GM23338 (cell line): Measurements from ENCODE around the gene CACUL1. TPM values are rescaled to one million over a fixed set of nuclear protein-coding genes. Genes with fewer than 3 reads are reported as not detected.
"Not testable (repeated sequence)": the region's sequence is repeated elsewhere in the genome, so short reads cannot be mapped to it uniquely, and the experiment has no call there.

ENCODE experiments used
- ATAC-seq: fragments of 200-7000 bp; cut with Tn5 transposase; 3 replicates; pipeline ENCODE4 v1.9.1; 2020
- DNase-seq: peaks from one replicate; pipeline ENCODE4 v3.0.0-alpha.2; 2015; ENCODE audit warnings: low spot score
- H2AFZ ChIP-seq: fragments of 200-600 bp; sonication (generic); 2 replicates; pipeline ENCODE4 v1.8.0; 2016; ENCODE audit warnings: antibody characterized with exemption, mild to moderate bottlenecking, moderate library complexity
- H3F3A ChIP-seq: fragments of 200-600 bp; sonication (generic); replicated peaks from 2 replicates; pipeline ENCODE4 v1.8.0; 2017; ENCODE audit warnings: antibody characterized with exemption, mixed run types, low read depth
- H3K27ac ChIP-seq: fragments of 200-600 bp; sonication (generic); 2 replicates; pipeline ENCODE4 v1.6.1; 2016; ENCODE audit warnings: low read depth
- H3K27me3 ChIP-seq: fragments of 200-600 bp; sonication (generic); 2 replicates; pipeline ENCODE4 v1.8.0; 2016; ENCODE audit warnings: mild to moderate bottlenecking, mixed run types, moderate library complexity; ENCODE audit not compliant: insufficient read depth
- H3K36me3 ChIP-seq: fragments of 200-600 bp; sonication (generic); 2 replicates; pipeline ENCODE4 v1.8.0; 2016; ENCODE audit warnings: mild to moderate bottlenecking; ENCODE audit not compliant: insufficient read depth
- H3K4me1 ChIP-seq: fragments of 200-600 bp; sonication (generic); 2 replicates; pipeline ENCODE4 v1.8.0; 2016; ENCODE audit warnings: mild to moderate bottlenecking, moderate library complexity; ENCODE audit not compliant: insufficient read depth
- H3K4me2 ChIP-seq: fragments of 200-600 bp; sonication (generic); 2 replicates; pipeline ENCODE4 v1.7.1; 2017; ENCODE audit warnings: mixed run types
- H3K4me3 ChIP-seq: fragments of 200-600 bp; sonication (generic); 2 replicates; pipeline ENCODE4 v1.6.1; 2016; ENCODE audit warnings: mixed run types
- H3K79me2 ChIP-seq: fragments of 200-600 bp; sonication (generic); replicated peaks from 2 replicates; pipeline ENCODE4 v1.8.0; 2017; ENCODE audit warnings: mild to moderate bottlenecking; ENCODE audit not compliant: insufficient read depth
- H3K9me2 ChIP-seq: fragments of 200-600 bp; sonication (generic); 2 replicates; pipeline ENCODE4 v1.8.0; 2017; ENCODE audit not compliant: insufficient read depth
- H4K20me1 ChIP-seq: fragments of 200-600 bp; sonication (generic); replicated peaks from 2 replicates; pipeline ENCODE4 v1.8.0; 2017; ENCODE audit warnings: mild to moderate bottlenecking; ENCODE audit not compliant: insufficient read depth
- H3K27ac Mint-ChIP-seq: 2 replicates; pipeline ENCODE4 v1.8.0; 2020; ENCODE audit warnings: inconsistent platforms, mild to moderate bottlenecking, moderate library complexity, mixed read lengths
- H3K27me3 Mint-ChIP-seq: 3 replicates; pipeline ENCODE4 v1.8.0; 2022; ENCODE audit warnings: low read depth, mild to moderate bottlenecking, moderate library complexity, mixed read lengths, inconsistent platforms; ENCODE audit not compliant: insufficient read depth, poor library complexity
- H3K36me3 Mint-ChIP-seq: 3 replicates; pipeline ENCODE4 v1.8.0; 2021; ENCODE audit warnings: low read depth, mild to moderate bottlenecking, inconsistent platforms, moderate library complexity, mixed read lengths
- H3K4me1 Mint-ChIP-seq: 3 replicates; pipeline ENCODE4 v1.8.0; 2020; ENCODE audit warnings: mild to moderate bottlenecking, inconsistent platforms, mixed read lengths
- H3K4me3 Mint-ChIP-seq: 3 replicates; pipeline ENCODE4 v1.8.0; 2021; ENCODE audit warnings: moderate library complexity, mild to moderate bottlenecking, inconsistent platforms, mixed read lengths
- H3K9me3 Mint-ChIP-seq: 3 replicates; pipeline ENCODE4 v1.8.0; 2020; ENCODE audit warnings: moderate library complexity, mild to moderate bottlenecking, inconsistent platforms, mixed read lengths
- CREB1 ChIP-seq: fragments of 250-450 bp; sonication (Bioruptor Pico); IDR thresholded peaks from 2 replicates; pipeline ENCODE4 v1.5.0; 2020; ENCODE audit warnings: low read depth, mild to moderate bottlenecking, moderate library complexity
- EZH2 ChIP-seq: fragments of 200-600 bp; sonication (generic); IDR thresholded peaks from one replicate; pipeline ENCODE4 v1.8.0; 2017; ENCODE audit warnings: antibody characterized with exemption, mild to moderate bottlenecking, low read depth; ENCODE audit not compliant: unreplicated experiment
- EZH2phosphoT487 ChIP-seq: fragments of 200-600 bp; sonication (generic); IDR thresholded peaks from one replicate; pipeline ENCODE4 v1.8.1; 2018; ENCODE audit warnings: antibody characterized with exemption; ENCODE audit not compliant: unreplicated experiment
- NANOG ChIP-seq: IDR thresholded peaks from 2 replicates; pipeline ENCODE4 v1.6.1; 2016; ENCODE audit warnings: antibody characterized with exemption, borderline replicate concordance
- STAT1 ChIP-seq: IDR thresholded peaks from one replicate; pipeline ENCODE4 v1.6.1; 2016; ENCODE audit warnings: antibody characterized with exemption; ENCODE audit not compliant: unreplicated experiment
- ZNF114 ChIP-seq: fragments of 250-450 bp; sonication (Bioruptor Pico); IDR thresholded peaks from 2 replicates; pipeline ENCODE4 v1.5.0; 2020; ENCODE audit warnings: mild to moderate bottlenecking, moderate library complexity
- ZNF331 ChIP-seq: fragments of 250-450 bp; sonication (Bioruptor Pico); IDR thresholded peaks from 2 replicates; pipeline ENCODE4 v1.5.0; 2020; ENCODE audit warnings: low read depth, mild to moderate bottlenecking, moderate library complexity
- polyA plus RNA-seq: library from polyadenylated mRNA; unstranded; fragments of >200 nt; fragmentation: Nextera tagmentation; extraction: Ambion mirVana; gene quantifications from 2 replicates; pipeline ENCODE4 v1.2.1, GENCODE V29; 2016
- total RNA-seq: library from RNA; depleted of rRNA; stranded (reverse); fragments of >200 nt; shearing (Covaris generic); gene quantifications from 2 replicates; pipeline ENCODE4 v1.2.3, GENCODE V29; 2014
- TF ChIP-seq, protein P1 (sequence below): IDR thresholded peaks from 2 replicates; pipeline ENCODE4 v1.6.1; 2016; ENCODE audit warnings: antibody characterized with exemption
- TF ChIP-seq, protein P2 (sequence below), 2 experiments: fragments of 200-600 bp in 1 of 2; sonication (generic) in 1 of 2; conservative IDR thresholded peaks; 2 replicates each; pipeline versions ENCODE4 v1.5.1 to v1.6.1; 2016 to 2017; ENCODE audit warnings: antibody characterized with exemption in 2 of 2, low read depth in 2 of 2, mild to moderate bottlenecking in 2 of 2, moderate library complexity in 1 of 2

CACUL1 gene
- total and polyA plus RNA-seq, 2 experiments from 2014 or later, result 46.4 to 59.4 TPM

DNA sequence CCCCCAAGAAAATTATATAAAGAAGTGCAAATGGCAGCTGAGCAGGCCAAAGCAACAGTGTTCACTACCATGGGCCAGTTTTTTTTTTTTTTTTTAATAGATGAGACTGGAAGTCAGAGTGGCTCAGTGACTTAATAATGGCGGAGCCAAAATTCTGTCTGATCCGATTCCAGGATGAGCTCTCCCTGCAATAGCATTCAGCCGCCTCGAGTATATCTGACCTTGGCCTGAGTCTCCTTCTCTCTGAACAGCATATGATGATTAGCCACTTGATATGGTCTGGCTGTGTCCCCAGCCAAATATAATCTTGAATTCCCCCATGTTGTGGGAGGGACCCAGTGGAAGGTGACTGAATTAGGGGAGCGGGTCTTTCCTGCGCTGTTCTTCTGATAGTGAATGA, 82.6 kb downstream of the CACUL1 start:
- H3K36me3 Mint-ChIP-seq, result no peaks in the 10 kb centered on the region
- Histone ChIP-seq H3K27ac (no peak overlapping the region), H3K36me3 (no peaks in the 10 kb centered on the region), H3K27me3 (no peaks in the 10 kb centered on the region), H2AFZ (no peak overlapping the region), H3K4me1 (no peaks in the 10 kb centered on the region), H3K4me3 (no peak overlapping the region), H3K79me2 (no peaks in the 10 kb centered on the region), H3K9me2 (no peaks in the 10 kb centered on the region), H4K20me1 (no peaks in the 10 kb centered on the region; the same call in 1 of the 2 replicates), H3K4me2 (no peak overlapping the region), H3F3A (no peaks in the 10 kb centered on the region)
- no peaks in the 10 kb centered on the region for H3K9me3 Mint-ChIP-seq
- DNase-seq, result no peak
- H3K4me1 Mint-ChIP-seq, result peaks cover 2% of the 10 kb centered on the region; the same call in 1 of the 3 replicates
- H3K4me3 Mint-ChIP-seq, result no peak overlapping the region
- H3K27me3 Mint-ChIP-seq, result peaks cover 16% of the 10 kb centered on the region
- TF ChIP-seq ZNF114, result no peak
- ATAC-seq, result no peak
- H3K27ac Mint-ChIP-seq, result no peak overlapping the region

DNA sequence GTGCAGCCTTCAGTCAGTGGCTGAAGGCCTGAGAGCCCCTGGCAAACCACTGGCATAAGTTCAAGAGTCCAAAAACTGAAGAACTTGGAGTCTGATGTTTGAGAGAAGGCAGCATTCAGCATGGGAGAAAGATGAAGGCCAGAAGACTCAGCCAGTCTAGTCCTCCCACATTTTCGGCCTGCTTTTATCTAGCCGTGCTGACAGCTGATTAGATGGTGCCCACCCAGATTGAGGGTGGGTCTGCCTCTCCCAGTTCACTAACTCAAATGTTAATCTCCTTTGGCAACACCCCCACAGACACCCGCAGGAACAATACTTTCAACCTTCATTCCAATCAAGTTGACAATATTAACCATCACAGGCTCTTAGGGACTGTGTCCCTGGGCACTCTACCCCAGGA, 83.5 kb downstream of the CACUL1 start:
- H2AFZ ChIP-seq, H3K36me3 ChIP-seq, H3K4me1 ChIP-seq, H3K4me3 ChIP-seq, H3K9me3 Mint-ChIP-seq, H3K27me3 ChIP-seq, DNase-seq, ATAC-seq, H3K36me3 Mint-ChIP-seq, H3K79me2 ChIP-seq, H3K4me1 Mint-ChIP-seq, H3K4me3 Mint-ChIP-seq, H3K27ac ChIP-seq, H3K27ac Mint-ChIP-seq, H3F3A ChIP-seq, H3K4me2 ChIP-seq, H4K20me1 ChIP-seq, H3K9me2 ChIP-seq: not testable (repeated sequence)
- peaks cover 16% of the 10 kb centered on the region for H3K27me3 Mint-ChIP-seq

DNA sequence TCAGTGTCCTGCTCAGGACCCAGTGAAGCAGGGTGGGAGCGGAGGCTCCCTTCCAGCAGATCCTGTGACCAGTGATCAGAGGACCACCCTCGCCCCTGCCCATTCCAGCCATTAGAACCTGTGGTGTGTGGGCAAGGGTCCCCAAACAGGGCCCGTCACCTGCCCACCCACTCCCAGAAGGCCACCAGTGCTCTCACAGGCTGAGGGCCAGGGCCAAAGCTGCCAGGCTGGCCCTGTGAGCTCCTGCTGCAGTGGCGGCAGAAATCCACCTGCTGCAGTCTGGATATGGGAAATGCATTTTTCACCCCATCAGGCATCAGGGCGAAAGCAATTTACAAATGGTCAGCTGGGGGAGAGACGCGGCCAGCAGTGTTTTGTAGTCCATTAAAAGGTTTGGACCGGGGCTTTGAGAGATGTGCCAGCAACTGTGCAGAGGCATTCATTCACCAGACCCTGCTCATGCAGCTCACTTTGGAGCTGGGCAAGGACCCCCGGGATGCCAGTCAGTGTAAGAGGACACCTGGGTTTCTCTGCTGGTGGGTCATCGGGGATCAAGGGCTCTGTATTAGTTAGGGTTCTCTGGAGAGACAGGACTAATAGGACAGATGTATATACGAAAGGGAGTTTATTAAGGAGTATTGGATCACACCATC, 84.2 kb downstream of the CACUL1 start:
- H3K9me3 Mint-ChIP-seq, result no peaks in the 10 kb centered on the region
- no peak overlapping the region for H3K27ac Mint-ChIP-seq
- Histone ChIP-seq H3F3A (no peaks in the 10 kb centered on the region), H3K4me2 (no peak overlapping the region), H3K4me1 (no peaks in the 10 kb centered on the region), H4K20me1 (no peaks in the 10 kb centered on the region; the same call in 1 of the 2 replicates), H2AFZ (no peak overlapping the region), H3K27ac (no peak overlapping the region), H3K4me3 (no peak overlapping the region), H3K9me2 (no peaks in the 10 kb centered on the region), H3K79me2 (no peaks in the 10 kb centered on the region), H3K27me3 (no peaks in the 10 kb centered on the region), H3K36me3 (no peaks in the 10 kb centered on the region)
- H3K4me1 Mint-ChIP-seq, result peaks cover 2% of the 10 kb centered on the region; the same call in 1 of the 3 replicates
- H3K27me3 Mint-ChIP-seq, result peaks cover 16% of the 10 kb centered on the region
- no peak for DNase-seq
- ATAC-seq, result no peak
- no peaks in the 10 kb centered on the region for H3K36me3 Mint-ChIP-seq
- H3K4me3 Mint-ChIP-seq, result no peak overlapping the region
- no peak for TF ChIP-seq CREB1 (CRISPR knock-in tag)
- no peak for TF ChIP-seq EZH2
- TF ChIP-seq STAT1, result no peak
- TF ChIP-seq, protein P1, sequence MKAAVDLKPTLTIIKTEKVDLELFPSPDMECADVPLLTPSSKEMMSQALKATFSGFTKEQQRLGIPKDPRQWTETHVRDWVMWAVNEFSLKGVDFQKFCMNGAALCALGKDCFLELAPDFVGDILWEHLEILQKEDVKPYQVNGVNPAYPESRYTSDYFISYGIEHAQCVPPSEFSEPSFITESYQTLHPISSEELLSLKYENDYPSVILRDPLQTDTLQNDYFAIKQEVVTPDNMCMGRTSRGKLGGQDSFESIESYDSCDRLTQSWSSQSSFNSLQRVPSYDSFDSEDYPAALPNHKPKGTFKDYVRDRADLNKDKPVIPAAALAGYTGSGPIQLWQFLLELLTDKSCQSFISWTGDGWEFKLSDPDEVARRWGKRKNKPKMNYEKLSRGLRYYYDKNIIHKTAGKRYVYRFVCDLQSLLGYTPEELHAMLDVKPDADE, result no peak
- no peak for TF ChIP-seq EZH2phosphoT487
- TF ChIP-seq NANOG, result no peak
- TF ChIP-seq ZNF114, result no peak
- TF ChIP-seq ZNF331, result no peak
- TF ChIP-seq, protein P2, sequence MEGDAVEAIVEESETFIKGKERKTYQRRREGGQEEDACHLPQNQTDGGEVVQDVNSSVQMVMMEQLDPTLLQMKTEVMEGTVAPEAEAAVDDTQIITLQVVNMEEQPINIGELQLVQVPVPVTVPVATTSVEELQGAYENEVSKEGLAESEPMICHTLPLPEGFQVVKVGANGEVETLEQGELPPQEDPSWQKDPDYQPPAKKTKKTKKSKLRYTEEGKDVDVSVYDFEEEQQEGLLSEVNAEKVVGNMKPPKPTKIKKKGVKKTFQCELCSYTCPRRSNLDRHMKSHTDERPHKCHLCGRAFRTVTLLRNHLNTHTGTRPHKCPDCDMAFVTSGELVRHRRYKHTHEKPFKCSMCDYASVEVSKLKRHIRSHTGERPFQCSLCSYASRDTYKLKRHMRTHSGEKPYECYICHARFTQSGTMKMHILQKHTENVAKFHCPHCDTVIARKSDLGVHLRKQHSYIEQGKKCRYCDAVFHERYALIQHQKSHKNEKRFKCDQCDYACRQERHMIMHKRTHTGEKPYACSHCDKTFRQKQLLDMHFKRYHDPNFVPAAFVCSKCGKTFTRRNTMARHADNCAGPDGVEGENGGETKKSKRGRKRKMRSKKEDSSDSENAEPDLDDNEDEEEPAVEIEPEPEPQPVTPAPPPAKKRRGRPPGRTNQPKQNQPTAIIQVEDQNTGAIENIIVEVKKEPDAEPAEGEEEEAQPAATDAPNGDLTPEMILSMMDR (conservative IDR thresholded peaks at IDR 0.05; ENCODE audit: low read depth in 2 of 2), result no peak
